ENCODE data around the gene HSPA2. TPM values are rescaled to one million over a fixed set of nuclear protein-coding genes. Genes with fewer than 3 reads are reported as not detected.
"Not testable (repeated sequence)": the region's sequence is repeated elsewhere in the genome, so short reads cannot be mapped to it uniquely, and the experiment has no call there.

HSPA2 gene
- total and polyA plus RNA-seq, 7 donors: 28.7 to 172 (median 80.3) TPM

DNA sequence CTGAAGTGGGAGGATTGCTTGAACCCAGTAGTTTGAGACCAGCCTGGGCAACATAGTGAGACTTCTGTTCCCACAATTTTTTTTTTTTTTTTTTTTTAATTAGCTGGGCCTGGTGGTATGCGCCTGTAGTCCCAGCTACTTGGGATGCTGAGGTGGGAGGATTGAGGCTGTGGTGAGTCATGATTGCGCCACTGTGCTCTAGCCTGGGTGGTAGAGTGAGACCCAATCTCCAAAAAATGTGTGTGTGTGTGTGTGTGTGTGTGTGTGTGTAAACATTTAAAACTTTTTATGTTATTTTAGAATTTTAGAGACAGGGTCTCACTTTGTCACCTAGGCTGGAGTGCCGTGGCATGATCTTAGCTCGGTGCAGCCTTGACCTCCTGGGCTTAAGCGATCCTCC is 16.0 kb downstream of the HSPA2 start:
- H3K27ac ChIP-seq: no peak overlapping the region
- no peak overlapping the region for H3K4me3 ChIP-seq
- H3K36me3 ChIP-seq: no peaks in the 10 kb centered on the region
- no peaks in the 10 kb centered on the region for H3K4me1 ChIP-seq
- intact Hi-C loops (cut with DNase I): no loop called here
- no peaks in the 10 kb centered on the region for H3K27me3 ChIP-seq
- H3K9me3 ChIP-seq: no peaks in the 10 kb centered on the region
- 96 to 99% methylated on average over 5 of the region's 5 CpGs for WGBS, 2 donors
- DNase-seq: no peak
- TF ChIP-seq, protein P1, sequence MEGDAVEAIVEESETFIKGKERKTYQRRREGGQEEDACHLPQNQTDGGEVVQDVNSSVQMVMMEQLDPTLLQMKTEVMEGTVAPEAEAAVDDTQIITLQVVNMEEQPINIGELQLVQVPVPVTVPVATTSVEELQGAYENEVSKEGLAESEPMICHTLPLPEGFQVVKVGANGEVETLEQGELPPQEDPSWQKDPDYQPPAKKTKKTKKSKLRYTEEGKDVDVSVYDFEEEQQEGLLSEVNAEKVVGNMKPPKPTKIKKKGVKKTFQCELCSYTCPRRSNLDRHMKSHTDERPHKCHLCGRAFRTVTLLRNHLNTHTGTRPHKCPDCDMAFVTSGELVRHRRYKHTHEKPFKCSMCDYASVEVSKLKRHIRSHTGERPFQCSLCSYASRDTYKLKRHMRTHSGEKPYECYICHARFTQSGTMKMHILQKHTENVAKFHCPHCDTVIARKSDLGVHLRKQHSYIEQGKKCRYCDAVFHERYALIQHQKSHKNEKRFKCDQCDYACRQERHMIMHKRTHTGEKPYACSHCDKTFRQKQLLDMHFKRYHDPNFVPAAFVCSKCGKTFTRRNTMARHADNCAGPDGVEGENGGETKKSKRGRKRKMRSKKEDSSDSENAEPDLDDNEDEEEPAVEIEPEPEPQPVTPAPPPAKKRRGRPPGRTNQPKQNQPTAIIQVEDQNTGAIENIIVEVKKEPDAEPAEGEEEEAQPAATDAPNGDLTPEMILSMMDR (IDR thresholded peaks at IDR 0.05): no peak

DNA sequence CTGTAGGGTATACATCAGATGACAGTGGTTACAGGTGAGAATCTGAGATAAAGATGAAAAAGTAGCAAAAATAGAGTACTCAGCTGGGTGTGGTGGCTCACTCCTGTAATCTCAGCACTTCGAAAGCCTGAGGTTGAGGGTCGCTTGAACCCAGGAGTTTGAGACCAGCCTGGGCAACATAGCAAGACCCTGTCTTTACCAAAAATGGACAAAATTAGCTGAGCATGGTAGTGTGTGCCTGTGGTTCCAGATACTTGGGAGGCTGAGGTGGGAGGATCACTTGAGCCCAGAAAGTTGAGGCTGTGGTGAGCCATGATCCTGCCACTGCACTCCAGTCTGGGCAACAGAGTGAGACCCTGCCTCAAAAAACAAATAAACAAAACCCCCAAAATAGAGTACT is 17.7 kb downstream of the HSPA2 start:
- H3K36me3 ChIP-seq; intact Hi-C loops (cut with DNase I); H3K27ac ChIP-seq; H3K9me3 ChIP-seq; H3K4me3 ChIP-seq; H3K4me1 ChIP-seq; DNase-seq; H3K27me3 ChIP-seq: not testable (repeated sequence)
- WGBS, 2 donors: 95 to 97% methylated on average over 2 of the region's 2 CpGs

DNA sequence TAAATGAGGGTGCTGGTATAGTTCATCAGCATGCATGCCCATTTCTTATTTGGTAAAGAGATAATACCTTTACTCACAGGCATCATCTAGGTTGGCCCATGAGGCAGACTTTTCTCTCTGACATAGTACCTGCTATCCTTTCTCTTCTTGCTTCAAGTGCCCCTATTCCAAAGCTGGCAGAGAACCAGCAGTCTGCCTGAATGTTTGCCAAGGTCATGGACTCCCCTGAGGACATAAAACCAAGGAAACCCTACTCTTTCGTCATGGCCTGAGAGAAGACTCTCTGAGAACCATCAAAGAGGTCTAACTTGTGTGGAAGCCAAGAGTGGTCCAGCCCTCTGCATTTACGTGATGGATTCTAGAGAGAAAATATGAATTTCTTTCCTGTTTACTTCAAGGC is 21.1 kb downstream of the HSPA2 start:
- Histone ChIP-seq H3K27me3 (no peaks in the 10 kb centered on the region), H3K4me3 (no peak overlapping the region), H3K36me3 (no peaks in the 10 kb centered on the region), H3K4me1 (peaks cover 0 to 8% (median 7%) of the 10 kb centered on the region in 4 donors), H3K27ac (no peak overlapping the region), H3K9me3 (no peaks in the 10 kb centered on the region)
- intact Hi-C loops (cut with DNase I): no loop called here
- TF ChIP-seq, protein P1 (IDR thresholded peaks at IDR 0.05): no peak
- TF ChIP-seq EP300 (IDR thresholded peaks at IDR 0.05) (no peak), POLR2A (IDR thresholded peaks at IDR 0.05) (no peak), POLR2AphosphoS5 (IDR thresholded peaks at IDR 0.05) (no peak)
- DNase-seq: no peak
- 77 to 81% methylated on average over 2 of the region's 2 CpGs for WGBS, 2 donors

DNA sequence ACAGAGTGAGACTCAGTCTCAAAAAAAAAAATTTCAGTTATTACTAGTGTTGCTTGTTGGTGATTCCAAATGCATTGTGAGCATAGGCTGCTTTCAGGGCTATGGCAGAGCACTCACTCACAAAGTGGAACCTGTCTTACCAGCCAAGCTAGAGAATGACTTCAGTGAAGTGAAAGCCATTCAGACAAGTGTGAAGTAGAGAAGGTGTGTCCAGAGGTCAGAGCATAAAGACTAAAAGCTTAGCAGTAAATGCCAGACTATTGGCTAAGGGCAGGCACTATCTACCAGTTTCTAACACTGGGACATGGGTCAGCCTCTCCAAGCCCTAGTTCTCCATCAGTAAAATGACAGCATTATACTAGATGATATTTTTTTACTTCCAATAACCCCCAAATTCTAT is 21.9 kb downstream of the HSPA2 start:
- no peaks in the 10 kb centered on the region for H3K36me3 ChIP-seq
- H3K9me3 ChIP-seq: no peaks in the 10 kb centered on the region
- H3K27me3 ChIP-seq: no peaks in the 10 kb centered on the region
- intact Hi-C loops (cut with DNase I): no loop called here
- peaks cover 0 to 16% (median 13%) of the 10 kb centered on the region in 4 donors for H3K4me1 ChIP-seq
- no peak overlapping the region for H3K4me3 ChIP-seq
- DNase-seq: no peak
- TF ChIP-seq EP300 (IDR thresholded peaks at IDR 0.05): no peak
- TF ChIP-seq POLR2A (IDR thresholded peaks at IDR 0.05): no peak
- TF ChIP-seq POLR2AphosphoS5 (IDR thresholded peaks at IDR 0.05): no peak
- TF ChIP-seq, protein P1 (IDR thresholded peaks at IDR 0.05): no peak
- no peak overlapping the region for H3K27ac ChIP-seq

DNA sequence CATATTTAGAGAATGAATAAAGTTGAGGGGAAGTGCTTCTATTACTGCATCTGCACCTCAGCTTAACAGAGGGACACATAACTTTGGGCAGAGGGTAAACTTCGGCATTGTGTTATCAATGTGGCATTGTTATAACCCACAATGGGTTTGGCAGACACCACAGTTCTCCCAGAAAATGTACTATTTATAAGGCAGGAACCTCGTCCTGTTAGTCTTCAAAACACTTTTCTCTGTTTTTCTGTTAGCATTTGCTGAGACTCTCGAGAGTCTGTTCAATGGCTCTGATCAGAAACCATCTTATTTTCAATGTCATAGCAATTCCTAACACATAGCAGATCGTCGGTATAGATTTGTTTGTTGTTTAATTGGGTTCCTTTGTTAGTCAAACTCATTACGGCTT is 23.2 kb downstream of the HSPA2 start:
- no peak overlapping the region for H3K4me3 ChIP-seq
- peaks cover 0 to 28% (median 22%) of the 10 kb centered on the region in 4 donors for H3K4me1 ChIP-seq
- intact Hi-C loops (cut with DNase I): no loop called here
- no peak overlapping the region for H3K27ac ChIP-seq
- no peaks in the 10 kb centered on the region for H3K36me3 ChIP-seq
- 86 to 87% methylated on average over 6 of the region's 6 CpGs for WGBS, 2 donors
- no peaks in the 10 kb centered on the region for H3K27me3 ChIP-seq
- no peak for DNase-seq
- H3K9me3 ChIP-seq: no peaks in the 10 kb centered on the region
- TF ChIP-seq POLR2AphosphoS5 (IDR thresholded peaks at IDR 0.05) (no peak), POLR2A (IDR thresholded peaks at IDR 0.05) (no peak), EP300 (IDR thresholded peaks at IDR 0.05) (no peak)
- TF ChIP-seq, protein P1 (IDR thresholded peaks at IDR 0.05): no peak

All from sigmoid colon (tissue), 7 donors.